ENCODE measurements around the gene IRGC.
A peak's percentile ranks its signal among the peaks of the same experiment; 100 is the strongest.

The IRGC gene

DNA sequence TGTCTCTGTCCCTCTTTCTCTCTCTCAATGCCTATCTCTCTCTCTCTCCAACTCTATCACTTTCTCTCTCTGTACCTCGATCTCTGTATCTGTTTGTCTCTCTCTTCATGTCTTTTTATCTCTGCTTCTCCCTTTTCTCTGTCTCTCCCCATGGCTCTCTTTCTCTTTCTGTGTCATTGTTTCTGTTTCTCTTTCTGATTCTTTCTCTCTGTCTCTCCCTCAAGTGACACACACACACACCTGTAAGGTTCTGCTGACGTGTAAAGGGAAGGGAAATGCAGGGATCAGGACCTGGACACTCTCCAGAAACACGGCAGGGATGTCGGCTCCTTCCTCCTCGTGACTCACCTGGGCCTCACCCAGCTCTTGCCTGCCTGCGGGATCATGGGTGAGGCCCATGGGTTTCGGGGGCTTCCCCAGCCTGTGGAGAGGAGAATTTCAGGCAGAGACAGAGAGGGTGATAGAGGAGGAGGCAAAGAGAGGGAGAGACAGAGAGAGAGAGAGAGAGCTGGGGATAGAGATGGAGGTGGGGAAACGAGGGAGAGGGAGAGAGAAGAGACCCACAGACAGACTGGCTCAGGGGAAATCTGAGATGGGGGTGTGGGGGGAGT is 40.5 kb upstream of the IRGC start (continued):
- TF ChIP-seq ZNF747 (tag by site-specific recombination; IDR thresholded peaks at IDR 0.05) (no peak), KLF16 (tag by site-specific recombination; IDR thresholded peaks at IDR 0.05) (no peak), ZNF366 (tag by site-specific recombination; conservative IDR thresholded peaks at IDR 0.05) (peak; percentile 95), ZNF626 (tag by site-specific recombination; IDR thresholded peaks at IDR 0.05) (no peak), ZNF248 (tag by site-specific recombination; IDR thresholded peaks at IDR 0.05) (peak; percentile 86; the same call in 1 of the 2 replicates), ZNF169 (tag by site-specific recombination; IDR thresholded peaks at IDR 0.05) (no peak; the same call in 1 of the 2 replicates), ZNF629 (tag by site-specific recombination; IDR thresholded peaks at IDR 0.05) (peak; percentile 46; the same call in 1 of the 2 replicates), SCRT2 (tag by site-specific recombination; IDR thresholded peaks at IDR 0.05) (peak; percentile 96), ZNF404 (tag by site-specific recombination; IDR thresholded peaks at IDR 0.05) (no peak), PRDM1 (tag by site-specific recombination; IDR thresholded peaks at IDR 0.05) (peak; percentile 97; the same call in 1 of the 2 replicates), KLF1 (tag by site-specific recombination; IDR thresholded peaks at IDR 0.05) (no peak; the same call in 1 of the 2 replicates), ZNF600 (tag by site-specific recombination; IDR thresholded peaks at IDR 0.05) (no peak), ZNF132 (tag by site-specific recombination; IDR thresholded peaks at IDR 0.05; ENCODE audit: borderline replicate concordance) (no peak), ZNF266 (tag by site-specific recombination; IDR thresholded peaks at IDR 0.05; ENCODE audit: low read depth) (0 out of 2 replicates have a peak, but pooled peaks have one; percentile 3), ZNF324 (tag by site-specific recombination; IDR thresholded peaks at IDR 0.05) (no peak), ZNF596 (tag by site-specific recombination; IDR thresholded peaks at IDR 0.05) (peak; percentile 61), ZNF416 (tag by site-specific recombination; IDR thresholded peaks at IDR 0.05) (no peak), SP7 (tag by site-specific recombination; IDR thresholded peaks at IDR 0.05) (0 out of 2 replicates have a peak, but pooled peaks have one; percentile 8)
- TF ChIP-seq, protein P1, sequence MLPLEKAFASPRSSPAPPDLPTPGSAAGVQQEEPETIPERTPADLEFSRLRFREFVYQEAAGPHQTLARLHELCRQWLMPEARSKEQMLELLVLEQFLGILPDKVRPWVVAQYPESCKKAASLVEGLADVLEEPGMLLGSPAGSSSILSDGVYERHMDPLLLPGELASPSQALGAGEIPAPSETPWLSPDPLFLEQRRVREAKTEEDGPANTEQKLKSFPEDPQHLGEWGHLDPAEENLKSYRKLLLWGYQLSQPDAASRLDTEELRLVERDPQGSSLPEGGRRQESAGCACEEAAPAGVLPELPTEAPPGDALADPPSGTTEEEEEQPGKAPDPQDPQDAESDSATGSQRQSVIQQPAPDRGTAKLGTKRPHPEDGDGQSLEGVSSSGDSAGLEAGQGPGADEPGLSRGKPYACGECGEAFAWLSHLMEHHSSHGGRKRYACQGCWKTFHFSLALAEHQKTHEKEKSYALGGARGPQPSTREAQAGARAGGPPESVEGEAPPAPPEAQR (tag by site-specific recombination; IDR thresholded peaks at IDR 0.05): 0 out of 2 replicates have a peak, but pooled peaks have one; percentile 7
- TF ChIP-seq, protein P2, sequence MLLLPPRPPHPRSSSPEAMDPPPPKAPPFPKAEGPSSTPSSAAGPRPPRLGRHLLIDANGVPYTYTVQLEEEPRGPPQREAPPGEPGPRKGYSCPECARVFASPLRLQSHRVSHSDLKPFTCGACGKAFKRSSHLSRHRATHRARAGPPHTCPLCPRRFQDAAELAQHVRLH (tag by site-specific recombination; IDR thresholded peaks at IDR 0.05): no peak
- TF ChIP-seq, protein P3, sequence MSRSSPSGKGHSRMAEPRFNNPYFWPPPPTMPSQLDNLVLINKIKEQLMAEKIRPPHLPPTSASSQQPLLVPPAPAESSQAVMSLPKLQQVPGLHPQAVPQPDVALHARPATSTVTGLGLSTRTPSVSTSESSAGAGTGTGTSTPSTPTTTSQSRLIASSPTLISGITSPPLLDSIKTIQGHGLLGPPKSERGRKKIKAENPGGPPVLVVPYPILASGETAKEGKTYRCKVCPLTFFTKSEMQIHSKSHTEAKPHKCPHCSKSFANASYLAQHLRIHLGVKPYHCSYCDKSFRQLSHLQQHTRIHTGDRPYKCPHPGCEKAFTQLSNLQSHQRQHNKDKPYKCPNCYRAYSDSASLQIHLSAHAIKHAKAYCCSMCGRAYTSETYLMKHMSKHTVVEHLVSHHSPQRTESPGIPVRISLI (tag by site-specific recombination; IDR thresholded peaks at IDR 0.05): no peak
- TF ChIP-seq, protein P4, sequence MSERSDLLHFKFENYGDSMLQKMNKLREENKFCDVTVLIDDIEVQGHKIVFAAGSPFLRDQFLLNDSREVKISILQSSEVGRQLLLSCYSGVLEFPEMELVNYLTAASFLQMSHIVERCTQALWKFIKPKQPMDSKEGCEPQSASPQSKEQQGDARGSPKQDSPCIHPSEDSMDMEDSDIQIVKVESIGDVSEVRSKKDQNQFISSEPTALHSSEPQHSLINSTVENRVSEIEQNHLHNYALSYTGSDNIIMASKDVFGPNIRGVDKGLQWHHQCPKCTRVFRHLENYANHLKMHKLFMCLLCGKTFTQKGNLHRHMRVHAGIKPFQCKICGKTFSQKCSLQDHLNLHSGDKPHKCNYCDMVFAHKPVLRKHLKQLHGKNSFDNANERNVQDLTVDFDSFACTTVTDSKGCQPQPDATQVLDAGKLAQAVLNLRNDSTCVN (tag by site-specific recombination; optimal IDR thresholded peaks at IDR 0.05): no peak
- TF ChIP-seq, protein P5, sequence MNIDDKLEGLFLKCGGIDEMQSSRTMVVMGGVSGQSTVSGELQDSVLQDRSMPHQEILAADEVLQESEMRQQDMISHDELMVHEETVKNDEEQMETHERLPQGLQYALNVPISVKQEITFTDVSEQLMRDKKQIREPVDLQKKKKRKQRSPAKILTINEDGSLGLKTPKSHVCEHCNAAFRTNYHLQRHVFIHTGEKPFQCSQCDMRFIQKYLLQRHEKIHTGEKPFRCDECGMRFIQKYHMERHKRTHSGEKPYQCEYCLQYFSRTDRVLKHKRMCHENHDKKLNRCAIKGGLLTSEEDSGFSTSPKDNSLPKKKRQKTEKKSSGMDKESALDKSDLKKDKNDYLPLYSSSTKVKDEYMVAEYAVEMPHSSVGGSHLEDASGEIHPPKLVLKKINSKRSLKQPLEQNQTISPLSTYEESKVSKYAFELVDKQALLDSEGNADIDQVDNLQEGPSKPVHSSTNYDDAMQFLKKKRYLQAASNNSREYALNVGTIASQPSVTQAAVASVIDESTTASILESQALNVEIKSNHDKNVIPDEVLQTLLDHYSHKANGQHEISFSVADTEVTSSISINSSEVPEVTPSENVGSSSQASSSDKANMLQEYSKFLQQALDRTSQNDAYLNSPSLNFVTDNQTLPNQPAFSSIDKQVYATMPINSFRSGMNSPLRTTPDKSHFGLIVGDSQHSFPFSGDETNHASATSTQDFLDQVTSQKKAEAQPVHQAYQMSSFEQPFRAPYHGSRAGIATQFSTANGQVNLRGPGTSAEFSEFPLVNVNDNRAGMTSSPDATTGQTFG (tag by site-specific recombination; IDR thresholded peaks at IDR 0.05; ENCODE audit: borderline replicate concordance): peak; percentile 49; the same call in 1 of the 2 replicates
- TF ChIP-seq, protein P6, sequence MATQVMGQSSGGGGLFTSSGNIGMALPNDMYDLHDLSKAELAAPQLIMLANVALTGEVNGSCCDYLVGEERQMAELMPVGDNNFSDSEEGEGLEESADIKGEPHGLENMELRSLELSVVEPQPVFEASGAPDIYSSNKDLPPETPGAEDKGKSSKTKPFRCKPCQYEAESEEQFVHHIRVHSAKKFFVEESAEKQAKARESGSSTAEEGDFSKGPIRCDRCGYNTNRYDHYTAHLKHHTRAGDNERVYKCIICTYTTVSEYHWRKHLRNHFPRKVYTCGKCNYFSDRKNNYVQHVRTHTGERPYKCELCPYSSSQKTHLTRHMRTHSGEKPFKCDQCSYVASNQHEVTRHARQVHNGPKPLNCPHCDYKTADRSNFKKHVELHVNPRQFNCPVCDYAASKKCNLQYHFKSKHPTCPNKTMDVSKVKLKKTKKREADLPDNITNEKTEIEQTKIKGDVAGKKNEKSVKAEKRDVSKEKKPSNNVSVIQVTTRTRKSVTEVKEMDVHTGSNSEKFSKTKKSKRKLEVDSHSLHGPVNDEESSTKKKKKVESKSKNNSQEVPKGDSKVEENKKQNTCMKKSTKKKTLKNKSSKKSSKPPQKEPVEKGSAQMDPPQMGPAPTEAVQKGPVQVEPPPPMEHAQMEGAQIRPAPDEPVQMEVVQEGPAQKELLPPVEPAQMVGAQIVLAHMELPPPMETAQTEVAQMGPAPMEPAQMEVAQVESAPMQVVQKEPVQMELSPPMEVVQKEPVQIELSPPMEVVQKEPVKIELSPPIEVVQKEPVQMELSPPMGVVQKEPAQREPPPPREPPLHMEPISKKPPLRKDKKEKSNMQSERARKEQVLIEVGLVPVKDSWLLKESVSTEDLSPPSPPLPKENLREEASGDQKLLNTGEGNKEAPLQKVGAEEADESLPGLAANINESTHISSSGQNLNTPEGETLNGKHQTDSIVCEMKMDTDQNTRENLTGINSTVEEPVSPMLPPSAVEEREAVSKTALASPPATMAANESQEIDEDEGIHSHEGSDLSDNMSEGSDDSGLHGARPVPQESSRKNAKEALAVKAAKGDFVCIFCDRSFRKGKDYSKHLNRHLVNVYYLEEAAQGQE (tag by site-specific recombination; IDR thresholded peaks at IDR 0.05): no peak
- TF ChIP-seq, protein P7, sequence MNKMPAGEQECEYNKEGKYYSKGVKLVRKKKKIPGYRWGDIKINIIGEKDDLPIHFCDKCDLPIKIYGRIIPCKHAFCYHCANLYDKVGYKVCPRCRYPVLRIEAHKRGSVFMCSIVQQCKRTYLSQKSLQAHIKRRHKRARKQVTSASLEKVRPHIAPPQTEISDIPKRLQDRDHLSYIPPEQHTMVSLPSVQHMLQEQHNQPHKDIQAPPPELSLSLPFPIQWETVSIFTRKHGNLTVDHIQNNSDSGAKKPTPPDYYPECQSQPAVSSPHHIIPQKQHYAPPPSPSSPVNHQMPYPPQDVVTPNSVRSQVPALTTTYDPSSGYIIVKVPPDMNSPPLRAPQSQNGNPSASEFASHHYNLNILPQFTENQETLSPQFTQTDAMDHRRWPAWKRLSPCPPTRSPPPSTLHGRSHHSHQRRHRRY (tag by site-specific recombination; IDR thresholded peaks at IDR 0.05): no peak
- TF ChIP-seq, protein P8, sequence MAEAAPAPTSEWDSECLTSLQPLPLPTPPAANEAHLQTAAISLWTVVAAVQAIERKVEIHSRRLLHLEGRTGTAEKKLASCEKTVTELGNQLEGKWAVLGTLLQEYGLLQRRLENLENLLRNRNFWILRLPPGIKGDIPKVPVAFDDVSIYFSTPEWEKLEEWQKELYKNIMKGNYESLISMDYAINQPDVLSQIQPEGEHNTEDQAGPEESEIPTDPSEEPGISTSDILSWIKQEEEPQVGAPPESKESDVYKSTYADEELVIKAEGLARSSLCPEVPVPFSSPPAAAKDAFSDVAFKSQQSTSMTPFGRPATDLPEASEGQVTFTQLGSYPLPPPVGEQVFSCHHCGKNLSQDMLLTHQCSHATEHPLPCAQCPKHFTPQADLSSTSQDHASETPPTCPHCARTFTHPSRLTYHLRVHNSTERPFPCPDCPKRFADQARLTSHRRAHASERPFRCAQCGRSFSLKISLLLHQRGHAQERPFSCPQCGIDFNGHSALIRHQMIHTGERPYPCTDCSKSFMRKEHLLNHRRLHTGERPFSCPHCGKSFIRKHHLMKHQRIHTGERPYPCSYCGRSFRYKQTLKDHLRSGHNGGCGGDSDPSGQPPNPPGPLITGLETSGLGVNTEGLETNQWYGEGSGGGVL (tag by site-specific recombination; IDR thresholded peaks at IDR 0.05): peak; percentile 52; the same call in 1 of the 2 replicates
